Parathyroid adenoma (tissue), 2 donors: ENCODE results near the gene VN1R2.
"Not testable (repeated sequence)": the region's sequence is repeated elsewhere in the genome, so short reads cannot be mapped to it uniquely, and the experiment has no call there.

Experiments
- H2AFZ ChIP-seq: fragments of 300-600 bp; sonication (generic); one replicate; pipeline ENCODE4 v1.7.0; 2017; ENCODE audit warnings: antibody characterized with exemption, mild to moderate bottlenecking
- H3K27ac ChIP-seq: fragments of 300-600 bp; sonication (generic); one replicate; pipeline ENCODE4 v1.7.0; 2017
- H3K27me3 ChIP-seq: fragments of 300-600 bp; sonication (generic); one replicate; pipeline ENCODE4 v1.7.0; 2017; ENCODE audit warnings: low read length; ENCODE audit not compliant: control insufficient read depth, insufficient read depth
- H3K36me3 ChIP-seq: fragments of 300-600 bp; sonication (generic); one replicate; pipeline ENCODE4 v1.7.0; 2017; ENCODE audit warnings: low read length; ENCODE audit not compliant: control insufficient read depth, insufficient read depth
- H3K4me1 ChIP-seq: fragments of 300-600 bp; sonication (generic); one replicate; pipeline ENCODE4 v1.7.0; 2017; ENCODE audit warnings: control low read depth
- H3K4me2 ChIP-seq: fragments of 300-600 bp; sonication (generic); one replicate; pipeline ENCODE4 v1.7.0; 2017; ENCODE audit warnings: low read length
- H3K4me3 ChIP-seq: fragments of 300-600 bp; sonication (generic); one replicate; pipeline ENCODE4 v1.7.0; 2017; ENCODE audit warnings: low read depth, low read length
- H3K79me2 ChIP-seq: fragments of 300-600 bp; sonication (generic); one replicate; pipeline ENCODE4 v1.7.0; 2017; ENCODE audit warnings: control low read depth
- H3K9ac ChIP-seq: fragments of 300-600 bp; sonication (generic); one replicate; pipeline ENCODE4 v1.7.0; 2017; ENCODE audit warnings: mild to moderate bottlenecking
- H3K9me3 ChIP-seq: fragments of 300-600 bp; sonication (generic); one replicate; pipeline ENCODE4 v1.7.0; 2017; ENCODE audit warnings: low read length; ENCODE audit not compliant: control insufficient read depth
- TF ChIP-seq, protein P1 (sequence below): fragments of 300-600 bp; sonication (generic); IDR thresholded peaks from one replicate; pipeline ENCODE4 v1.7.0; 2017; ENCODE audit warnings: antibody characterized with exemption, mild to moderate bottlenecking
- donor health status: primary hyperparathyroidism.

VN1R2 gene

GRCh38 chr19:53275480-53275879 is 17.4 kb downstream of the VN1R2 start:
- H3K9ac ChIP-seq = no peak overlapping the region
- no peak overlapping the region for H2AFZ ChIP-seq
- H3K27ac ChIP-seq = no peak overlapping the region
- no peaks in the 10 kb centered on the region for H3K27me3 ChIP-seq
- no peak overlapping the region for H3K4me2 ChIP-seq
- no peaks in the 10 kb centered on the region for H3K79me2 ChIP-seq
- H3K9me3 ChIP-seq = no peaks in the 10 kb centered on the region
- H3K36me3 ChIP-seq = no peaks in the 10 kb centered on the region
- H3K4me3 ChIP-seq = no peak overlapping the region
- TF ChIP-seq, protein P1, sequence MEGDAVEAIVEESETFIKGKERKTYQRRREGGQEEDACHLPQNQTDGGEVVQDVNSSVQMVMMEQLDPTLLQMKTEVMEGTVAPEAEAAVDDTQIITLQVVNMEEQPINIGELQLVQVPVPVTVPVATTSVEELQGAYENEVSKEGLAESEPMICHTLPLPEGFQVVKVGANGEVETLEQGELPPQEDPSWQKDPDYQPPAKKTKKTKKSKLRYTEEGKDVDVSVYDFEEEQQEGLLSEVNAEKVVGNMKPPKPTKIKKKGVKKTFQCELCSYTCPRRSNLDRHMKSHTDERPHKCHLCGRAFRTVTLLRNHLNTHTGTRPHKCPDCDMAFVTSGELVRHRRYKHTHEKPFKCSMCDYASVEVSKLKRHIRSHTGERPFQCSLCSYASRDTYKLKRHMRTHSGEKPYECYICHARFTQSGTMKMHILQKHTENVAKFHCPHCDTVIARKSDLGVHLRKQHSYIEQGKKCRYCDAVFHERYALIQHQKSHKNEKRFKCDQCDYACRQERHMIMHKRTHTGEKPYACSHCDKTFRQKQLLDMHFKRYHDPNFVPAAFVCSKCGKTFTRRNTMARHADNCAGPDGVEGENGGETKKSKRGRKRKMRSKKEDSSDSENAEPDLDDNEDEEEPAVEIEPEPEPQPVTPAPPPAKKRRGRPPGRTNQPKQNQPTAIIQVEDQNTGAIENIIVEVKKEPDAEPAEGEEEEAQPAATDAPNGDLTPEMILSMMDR = no peak
- no peaks in the 10 kb centered on the region for H3K4me1 ChIP-seq

- H3K9ac ChIP-seq, H3K9me3 ChIP-seq, H3K4me2 ChIP-seq, H3K36me3 ChIP-seq, H2AFZ ChIP-seq, H3K4me1 ChIP-seq, H3K4me3 ChIP-seq, H3K27ac ChIP-seq, H3K27me3 ChIP-seq, H3K79me2 ChIP-seq: not testable (repeated sequence)
Observed at GRCh38 chr19:53281947-53282346, 23.9 kb downstream of the VN1R2 start.

DNA sequence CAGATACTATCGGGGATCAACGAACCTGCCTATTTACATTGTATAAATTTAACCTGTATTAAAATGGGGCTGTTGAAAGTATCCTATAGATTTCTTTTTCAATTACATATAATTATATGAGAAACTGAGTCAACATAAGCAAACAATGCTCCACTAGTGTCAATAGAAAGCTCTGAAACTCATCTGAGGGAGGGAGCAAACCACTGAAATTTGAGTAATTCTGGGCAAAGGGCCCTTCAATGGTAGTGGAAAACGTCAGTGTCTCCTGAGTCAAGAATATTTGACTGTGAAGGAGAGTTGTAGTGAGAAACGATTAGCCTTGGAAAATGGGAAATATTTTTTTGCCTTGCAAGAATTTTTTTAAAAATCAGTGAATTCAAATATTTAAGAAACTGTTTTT is 27.0 kb downstream of the VN1R2 start:
- H2AFZ ChIP-seq = no peak overlapping the region
- TF ChIP-seq, protein P1 = no peak
- H3K9me3 ChIP-seq = no peaks in the 10 kb centered on the region
- H3K36me3 ChIP-seq = no peaks in the 10 kb centered on the region
- H3K79me2 ChIP-seq = no peaks in the 10 kb centered on the region
- H3K9ac ChIP-seq = no peak overlapping the region
- H3K4me2 ChIP-seq = no peak overlapping the region
- no peak overlapping the region for H3K27ac ChIP-seq
- no peak overlapping the region for H3K4me3 ChIP-seq
- H3K4me1 ChIP-seq = no peaks in the 10 kb centered on the region
- no peaks in the 10 kb centered on the region for H3K27me3 ChIP-seq

GRCh38 chr19:53290758-53291549 is 32.9 kb downstream of the VN1R2 start:
- H3K36me3 ChIP-seq = no peaks in the 10 kb centered on the region
- no peaks in the 10 kb centered on the region for H3K4me1 ChIP-seq
- no peak overlapping the region for H3K4me2 ChIP-seq
- no peak overlapping the region for H2AFZ ChIP-seq
- no peak overlapping the region for H3K9ac ChIP-seq
- TF ChIP-seq, protein P1 = no peak
- no peak overlapping the region for H3K27ac ChIP-seq
- H3K4me3 ChIP-seq = no peak overlapping the region
- peaks cover 3% of the 10 kb centered on the region for H3K9me3 ChIP-seq
- H3K79me2 ChIP-seq = no peaks in the 10 kb centered on the region
- no peaks in the 10 kb centered on the region for H3K27me3 ChIP-seq

GRCh38 chr19:53294786-53295441 is 36.8 kb downstream of the VN1R2 start:
- no peaks in the 10 kb centered on the region for H3K36me3 ChIP-seq
- H3K79me2 ChIP-seq = no peaks in the 10 kb centered on the region
- TF ChIP-seq, protein P1 = no peak
- H2AFZ ChIP-seq = no peak overlapping the region
- H3K9ac ChIP-seq = no peak overlapping the region
- no peaks in the 10 kb centered on the region for H3K27me3 ChIP-seq
- H3K4me1 ChIP-seq = no peaks in the 10 kb centered on the region
- H3K4me3 ChIP-seq = no peak overlapping the region
- H3K9me3 ChIP-seq = peaks cover 3% of the 10 kb centered on the region
- no peak overlapping the region for H3K4me2 ChIP-seq
- no peak overlapping the region for H3K27ac ChIP-seq

- H3K27me3 ChIP-seq, H3K4me2 ChIP-seq, H3K79me2 ChIP-seq, H3K9ac ChIP-seq, H2AFZ ChIP-seq, H3K27ac ChIP-seq, H3K4me1 ChIP-seq, H3K36me3 ChIP-seq, H3K4me3 ChIP-seq, H3K9me3 ChIP-seq: not testable (repeated sequence)
Observed at GRCh38 chr19:53301341-53301740, 43.2 kb downstream of the VN1R2 start.
